ENCODE measurements around the gene SLC5A10. TPM values are rescaled to one million over a fixed set of nuclear protein-coding genes. Genes with fewer than 3 reads are reported as not detected.

The SLC5A10 gene
- total RNA-seq, 1 experiment from 2014 or later = 0.17 TPM

DNA sequence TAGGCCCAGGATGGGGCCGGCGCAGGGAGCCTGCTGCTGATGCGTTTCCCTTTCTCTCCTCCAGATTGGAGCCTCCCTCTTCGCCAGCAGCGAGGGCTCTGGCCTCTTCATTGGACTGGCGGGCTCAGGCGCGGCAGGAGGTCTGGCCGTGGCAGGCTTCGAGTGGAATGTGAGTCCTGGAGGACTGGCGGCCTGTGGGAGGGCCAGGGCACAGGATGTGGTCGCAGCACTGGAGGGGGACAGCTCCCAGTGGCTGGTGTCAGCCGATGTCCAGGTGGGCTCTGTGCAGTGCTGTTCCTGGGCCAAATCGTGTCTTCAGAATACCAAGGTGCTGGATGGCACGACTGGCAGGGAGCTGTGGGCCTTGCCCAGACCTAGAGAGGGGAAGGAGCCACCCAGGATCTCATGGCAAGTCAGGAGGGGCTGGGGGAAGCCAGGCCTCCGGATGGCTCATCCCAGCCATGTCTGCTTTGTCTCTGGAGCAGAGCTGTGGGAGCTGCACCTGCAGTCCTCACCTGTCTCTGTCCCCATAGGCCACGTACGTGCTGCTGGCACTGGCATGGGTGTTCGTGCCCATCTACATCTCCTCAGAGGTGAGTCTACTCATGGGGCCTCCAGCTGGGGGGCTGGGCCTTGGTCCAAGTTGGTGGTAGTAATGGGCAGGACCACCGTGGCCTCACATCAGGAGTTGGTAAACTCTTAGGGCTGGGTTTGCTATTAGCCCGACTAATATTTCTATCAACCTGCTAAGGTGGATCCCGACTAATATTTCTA lies 7.3 kb downstream of the SLC5A10 start:
- Histone ChIP-seq H4K20me1 (ENCODE audit: insufficient read depth) (no peaks in the 10 kb centered on the region), H3K9me2 (ENCODE audit: insufficient read depth) (no peaks in the 10 kb centered on the region), H3K79me2 (ENCODE audit: low read depth) (no peaks in the 10 kb centered on the region), H3K9me3 (ENCODE audit: insufficient read depth, low read depth) (no peaks in the 10 kb centered on the region), H3K27ac (no peak overlapping the region), H3K4me3 (no peak overlapping the region), H3K36me3 (ENCODE audit: low read depth) (no peaks in the 10 kb centered on the region), H3K4me2 (no peak overlapping the region), H2AFZ (no peak overlapping the region), H3F3A (ENCODE audit: insufficient read depth, low read depth) (peaks cover 11% of the 10 kb centered on the region; the same call in 1 of the 2 replicates), H3K4me1 (replicated peaks; ENCODE audit: insufficient read depth) (no peaks in the 10 kb centered on the region), H3K27me3 (ENCODE audit: insufficient read depth, low read depth) (no peaks in the 10 kb centered on the region)
- POLR2A ChIA-PET (ENCODE audit: unreplicated experiment) = no interaction called here
- CTCF ChIA-PET = no interaction called here
- intact Hi-C loops (cut with micrococcal nuclease; ENCODE audit: unreplicated experiment) = no loop called here
- no peak for DNase-seq
- BruUV-seq (replicated peaks) = no TSS peak
- TF ChIP-seq, protein P1, sequence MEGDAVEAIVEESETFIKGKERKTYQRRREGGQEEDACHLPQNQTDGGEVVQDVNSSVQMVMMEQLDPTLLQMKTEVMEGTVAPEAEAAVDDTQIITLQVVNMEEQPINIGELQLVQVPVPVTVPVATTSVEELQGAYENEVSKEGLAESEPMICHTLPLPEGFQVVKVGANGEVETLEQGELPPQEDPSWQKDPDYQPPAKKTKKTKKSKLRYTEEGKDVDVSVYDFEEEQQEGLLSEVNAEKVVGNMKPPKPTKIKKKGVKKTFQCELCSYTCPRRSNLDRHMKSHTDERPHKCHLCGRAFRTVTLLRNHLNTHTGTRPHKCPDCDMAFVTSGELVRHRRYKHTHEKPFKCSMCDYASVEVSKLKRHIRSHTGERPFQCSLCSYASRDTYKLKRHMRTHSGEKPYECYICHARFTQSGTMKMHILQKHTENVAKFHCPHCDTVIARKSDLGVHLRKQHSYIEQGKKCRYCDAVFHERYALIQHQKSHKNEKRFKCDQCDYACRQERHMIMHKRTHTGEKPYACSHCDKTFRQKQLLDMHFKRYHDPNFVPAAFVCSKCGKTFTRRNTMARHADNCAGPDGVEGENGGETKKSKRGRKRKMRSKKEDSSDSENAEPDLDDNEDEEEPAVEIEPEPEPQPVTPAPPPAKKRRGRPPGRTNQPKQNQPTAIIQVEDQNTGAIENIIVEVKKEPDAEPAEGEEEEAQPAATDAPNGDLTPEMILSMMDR (conservative IDR thresholded peaks at IDR 0.05) = no peak
- no peak for TF ChIP-seq EZH2 (IDR thresholded peaks at IDR 0.05; ENCODE audit: low read depth)

DNA sequence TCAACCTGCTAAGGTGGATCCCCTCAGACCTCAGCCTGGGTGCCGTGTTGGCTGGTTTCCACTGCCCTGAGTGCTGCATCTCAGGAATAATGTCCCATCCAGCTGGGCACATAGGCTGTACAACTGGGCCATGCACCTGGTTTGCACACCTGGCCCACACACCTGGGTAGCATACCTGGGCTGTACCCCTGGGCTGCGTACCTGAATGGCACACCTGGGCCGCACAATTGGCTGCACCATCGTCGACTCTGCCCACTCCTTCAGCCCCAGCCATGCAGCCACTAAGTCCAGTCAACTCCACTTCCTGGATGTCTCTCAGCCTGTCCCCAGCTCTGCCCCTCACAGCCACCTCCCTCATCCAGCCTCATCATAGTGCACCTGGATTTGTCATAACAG lies 7.9 kb downstream of the SLC5A10 start:
- TF ChIP-seq, protein P1 (conservative IDR thresholded peaks at IDR 0.05) = no peak
- TF ChIP-seq EZH2 (IDR thresholded peaks at IDR 0.05; ENCODE audit: low read depth) = no peak
- POLR2A ChIA-PET (ENCODE audit: unreplicated experiment) = no interaction called here
- intact Hi-C loops (cut with micrococcal nuclease; ENCODE audit: unreplicated experiment) = no loop called here

DNA sequence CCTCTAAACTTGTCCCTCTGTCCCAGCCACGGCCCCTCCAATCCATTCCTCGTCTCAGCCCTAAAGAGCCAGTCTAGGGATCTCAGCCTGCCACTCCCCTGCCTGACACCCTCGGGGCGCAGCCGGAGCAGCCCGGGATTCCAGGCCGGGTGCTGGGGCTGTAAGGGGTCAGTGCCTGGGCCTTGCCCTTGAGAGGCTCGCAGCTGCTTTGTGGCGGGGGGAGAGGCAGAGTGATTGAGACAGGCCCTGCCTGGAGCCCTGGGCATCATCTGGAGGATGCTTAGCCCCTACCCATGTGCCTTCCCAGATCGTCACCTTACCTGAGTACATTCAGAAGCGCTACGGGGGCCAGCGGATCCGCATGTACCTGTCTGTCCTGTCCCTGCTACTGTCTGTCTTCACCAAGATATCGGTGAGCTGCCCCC lies 8.3 kb downstream of the SLC5A10 start:
- DNase-seq = no peak
- CTCF ChIA-PET = no interaction called here

More for the DNA sequence above, 7.9 kb downstream of the SLC5A10 start:
- Histone ChIP-seq H4K20me1 (ENCODE audit: insufficient read depth) (no peaks in the 10 kb centered on the region), H3K79me2 (ENCODE audit: low read depth) (no peaks in the 10 kb centered on the region), H3K4me3 (no peak overlapping the region), H2AFZ (no peak overlapping the region), H3K9me3 (ENCODE audit: insufficient read depth, low read depth) (no peaks in the 10 kb centered on the region), H3K9me2 (ENCODE audit: insufficient read depth) (no peaks in the 10 kb centered on the region), H3K4me1 (replicated peaks; ENCODE audit: insufficient read depth) (no peaks in the 10 kb centered on the region), H3K4me2 (no peak overlapping the region), H3K27ac (no peak overlapping the region), H3K27me3 (ENCODE audit: insufficient read depth, low read depth) (no peaks in the 10 kb centered on the region), H3F3A (ENCODE audit: insufficient read depth, low read depth) (peaks cover 11% of the 10 kb centered on the region; the same call in 1 of the 2 replicates), H3K36me3 (ENCODE audit: low read depth) (no peaks in the 10 kb centered on the region)
- CTCF ChIA-PET = no interaction called here
- BruUV-seq (replicated peaks) = no TSS peak
- no peak for DNase-seq

More for the DNA sequence above, 8.3 kb downstream of the SLC5A10 start:
- Histone ChIP-seq H3K4me3 (no peak overlapping the region), H3K79me2 (ENCODE audit: low read depth) (no peaks in the 10 kb centered on the region), H3K4me1 (replicated peaks; ENCODE audit: insufficient read depth) (no peaks in the 10 kb centered on the region), H3K4me2 (no peak overlapping the region), H3K9me2 (ENCODE audit: insufficient read depth) (no peaks in the 10 kb centered on the region), H3K27me3 (ENCODE audit: insufficient read depth, low read depth) (no peaks in the 10 kb centered on the region), H2AFZ (no peak overlapping the region), H3K9me3 (ENCODE audit: insufficient read depth, low read depth) (no peaks in the 10 kb centered on the region), H3K36me3 (ENCODE audit: low read depth) (no peaks in the 10 kb centered on the region), H3K27ac (no peak overlapping the region), H3F3A (ENCODE audit: insufficient read depth, low read depth) (peaks cover 11% of the 10 kb centered on the region; the same call in 1 of the 2 replicates), H4K20me1 (ENCODE audit: insufficient read depth) (no peaks in the 10 kb centered on the region)
- no peak for TF ChIP-seq EZH2 (IDR thresholded peaks at IDR 0.05; ENCODE audit: low read depth)
- TF ChIP-seq, protein P1 (conservative IDR thresholded peaks at IDR 0.05) = no peak
- POLR2A ChIA-PET (ENCODE audit: unreplicated experiment) = no interaction called here
- intact Hi-C loops (cut with micrococcal nuclease; ENCODE audit: unreplicated experiment) = no loop called here
- no TSS peak for BruUV-seq (replicated peaks)
